ENCODE results near the gene OR51G1. TPM values are rescaled to one million over a fixed set of nuclear protein-coding genes. Genes with fewer than 3 reads are reported as not detected.

The OR51G1 gene
- total and polyA plus RNA-seq, 2 donors (not counting 1 experiment from before 2014, with no cell fraction given): not detected

DNA sequence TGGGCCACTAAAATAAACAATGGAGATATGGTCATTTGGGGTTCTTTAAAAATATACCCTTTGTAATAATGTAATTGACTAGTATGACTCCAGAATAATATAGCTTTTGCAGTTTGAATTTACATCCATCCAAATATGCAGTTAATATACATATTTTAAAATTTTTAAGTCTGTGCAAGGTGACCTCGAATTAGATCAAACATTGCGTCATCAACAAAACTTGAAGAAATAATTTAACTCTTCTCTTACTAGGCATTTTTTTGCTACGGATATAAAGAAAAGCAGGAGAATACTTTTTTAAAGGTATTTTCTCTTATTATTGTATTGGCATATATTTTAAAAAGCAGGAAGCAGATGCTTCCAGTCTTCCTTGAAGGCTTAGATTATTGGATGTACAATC, 12.6 kb upstream of the OR51G1 start:
- Histone ChIP-seq H3K4me1 (ENCODE audit: control insufficient read depth, extremely low read depth, insufficient read depth, low read length) (no peaks in the 10 kb centered on the region), H3K27me3 (ENCODE audit: control insufficient read depth, insufficient read depth, low read length) (no peaks in the 10 kb centered on the region), H3K79me2 (ENCODE audit: control insufficient read depth, insufficient read depth, low read length) (no peaks in the 10 kb centered on the region), H4K20me1 (ENCODE audit: control insufficient read depth, extremely low read depth, insufficient read depth, low read length) (no peaks in the 10 kb centered on the region), H3K9ac (ENCODE audit: insufficient read depth, low read length) (no peak overlapping the region), H2AFZ (ENCODE audit: low read length) (no peak overlapping the region), H3K4me2 (ENCODE audit: extremely low read depth, insufficient read depth, low read length) (no peak overlapping the region), H3K27ac (ENCODE audit: insufficient read depth, low read length) (no peak overlapping the region), H3K36me3 (ENCODE audit: control insufficient read depth, insufficient read depth, low read length) (no peaks in the 10 kb centered on the region), H3K9me3 (ENCODE audit: control insufficient read depth, insufficient read depth, low read depth, low read length) (no peaks in the 10 kb centered on the region), H3K4me3 (replicated peaks in 1 of 4; ENCODE audit: control extremely low read depth in 1 of 4, insufficient read depth in 1 of 4, low read depth in 3 of 4, low read length in 4 of 4) (no peak overlapping the region)
- TF ChIP-seq EZH2 (IDR thresholded peaks at IDR 0.05; ENCODE audit: low read length, missing control alignments): no peak
- TF ChIP-seq, protein P1, sequence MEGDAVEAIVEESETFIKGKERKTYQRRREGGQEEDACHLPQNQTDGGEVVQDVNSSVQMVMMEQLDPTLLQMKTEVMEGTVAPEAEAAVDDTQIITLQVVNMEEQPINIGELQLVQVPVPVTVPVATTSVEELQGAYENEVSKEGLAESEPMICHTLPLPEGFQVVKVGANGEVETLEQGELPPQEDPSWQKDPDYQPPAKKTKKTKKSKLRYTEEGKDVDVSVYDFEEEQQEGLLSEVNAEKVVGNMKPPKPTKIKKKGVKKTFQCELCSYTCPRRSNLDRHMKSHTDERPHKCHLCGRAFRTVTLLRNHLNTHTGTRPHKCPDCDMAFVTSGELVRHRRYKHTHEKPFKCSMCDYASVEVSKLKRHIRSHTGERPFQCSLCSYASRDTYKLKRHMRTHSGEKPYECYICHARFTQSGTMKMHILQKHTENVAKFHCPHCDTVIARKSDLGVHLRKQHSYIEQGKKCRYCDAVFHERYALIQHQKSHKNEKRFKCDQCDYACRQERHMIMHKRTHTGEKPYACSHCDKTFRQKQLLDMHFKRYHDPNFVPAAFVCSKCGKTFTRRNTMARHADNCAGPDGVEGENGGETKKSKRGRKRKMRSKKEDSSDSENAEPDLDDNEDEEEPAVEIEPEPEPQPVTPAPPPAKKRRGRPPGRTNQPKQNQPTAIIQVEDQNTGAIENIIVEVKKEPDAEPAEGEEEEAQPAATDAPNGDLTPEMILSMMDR (conservative IDR thresholded peaks at IDR 0.05 in 1 of 2, IDR thresholded peaks at IDR 0.05 in 1 of 2; ENCODE audit: low read depth in 1 of 2, low read length in 2 of 2): no peak
- DNase-seq (ENCODE audit: low read depth in 2 of 2): no peak

DNA sequence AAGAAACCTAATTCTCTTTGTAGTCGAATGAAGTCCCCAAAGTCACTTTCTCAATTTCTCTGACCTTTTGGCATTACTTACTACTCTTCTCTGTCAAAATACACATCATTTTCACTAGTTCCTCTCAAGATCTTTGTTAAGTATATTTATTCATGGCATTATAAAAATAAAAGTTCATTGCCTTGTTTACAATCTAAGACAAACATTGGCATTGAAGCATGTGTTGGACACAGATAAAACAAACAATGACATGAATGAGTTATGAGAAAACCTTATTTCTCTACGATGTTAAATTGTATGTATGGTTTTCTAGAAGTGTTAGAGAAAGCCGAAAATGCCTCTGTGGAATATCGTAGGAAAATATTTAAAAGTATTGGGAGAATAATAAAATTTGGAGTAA, 8.6 kb upstream of the OR51G1 start:
- Histone ChIP-seq H3K4me3 (replicated peaks in 1 of 4; ENCODE audit: control extremely low read depth in 1 of 4, insufficient read depth in 1 of 4, low read depth in 3 of 4, low read length in 4 of 4) (no peak overlapping the region), H3K4me2 (ENCODE audit: extremely low read depth, insufficient read depth, low read length) (no peak overlapping the region), H3K9ac (ENCODE audit: insufficient read depth, low read length) (no peak overlapping the region), H2AFZ (ENCODE audit: low read length) (no peak overlapping the region), H4K20me1 (ENCODE audit: control insufficient read depth, extremely low read depth, insufficient read depth, low read length) (no peaks in the 10 kb centered on the region), H3K79me2 (ENCODE audit: control insufficient read depth, insufficient read depth, low read length) (no peaks in the 10 kb centered on the region), H3K4me1 (ENCODE audit: control insufficient read depth, extremely low read depth, insufficient read depth, low read length) (no peaks in the 10 kb centered on the region), H3K36me3 (ENCODE audit: control insufficient read depth, insufficient read depth, low read length) (no peaks in the 10 kb centered on the region), H3K9me3 (ENCODE audit: control insufficient read depth, insufficient read depth, low read depth, low read length) (no peaks in the 10 kb centered on the region), H3K27ac (ENCODE audit: insufficient read depth, low read length) (no peak overlapping the region), H3K27me3 (ENCODE audit: control insufficient read depth, insufficient read depth, low read length) (no peaks in the 10 kb centered on the region)
- TF ChIP-seq EZH2 (IDR thresholded peaks at IDR 0.05; ENCODE audit: low read length, missing control alignments): no peak
- TF ChIP-seq, protein P1 (conservative IDR thresholded peaks at IDR 0.05 in 1 of 2, IDR thresholded peaks at IDR 0.05 in 1 of 2; ENCODE audit: low read depth in 1 of 2, low read length in 2 of 2): no peak
- no peak for DNase-seq (ENCODE audit: low read depth in 2 of 2)

DNA sequence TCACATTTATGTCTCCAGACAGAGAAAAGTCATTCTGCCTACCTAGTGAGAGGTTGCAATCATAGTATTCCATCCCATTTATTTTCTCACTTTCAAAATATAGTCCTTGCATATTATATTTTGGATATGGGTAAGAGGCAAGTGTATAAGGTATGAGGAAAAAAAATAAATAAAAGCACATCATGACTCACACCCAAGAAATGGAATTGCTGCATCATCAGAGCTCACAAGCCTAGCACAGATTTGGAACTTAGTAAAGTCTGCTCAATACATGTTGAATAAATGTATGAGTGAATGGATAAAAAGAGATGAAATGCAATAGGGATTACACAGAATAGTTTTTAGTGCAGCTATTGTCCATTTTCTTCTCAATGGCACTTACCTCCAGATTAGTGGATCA, 2.5 kb upstream of the OR51G1 start:
- Histone ChIP-seq H3K27me3 (ENCODE audit: control insufficient read depth, insufficient read depth, low read length) (no peaks in the 10 kb centered on the region), H3K4me3 (replicated peaks in 1 of 4; ENCODE audit: control extremely low read depth in 1 of 4, insufficient read depth in 1 of 4, low read depth in 3 of 4, low read length in 4 of 4) (no peak overlapping the region), H4K20me1 (ENCODE audit: control insufficient read depth, extremely low read depth, insufficient read depth, low read length) (no peaks in the 10 kb centered on the region), H3K9ac (ENCODE audit: insufficient read depth, low read length) (no peak overlapping the region), H3K4me1 (ENCODE audit: control insufficient read depth, extremely low read depth, insufficient read depth, low read length) (no peaks in the 10 kb centered on the region), H3K36me3 (ENCODE audit: control insufficient read depth, insufficient read depth, low read length) (no peaks in the 10 kb centered on the region), H3K79me2 (ENCODE audit: control insufficient read depth, insufficient read depth, low read length) (no peaks in the 10 kb centered on the region), H2AFZ (ENCODE audit: low read length) (no peak overlapping the region), H3K4me2 (ENCODE audit: extremely low read depth, insufficient read depth, low read length) (no peak overlapping the region), H3K9me3 (ENCODE audit: control insufficient read depth, insufficient read depth, low read depth, low read length) (no peaks in the 10 kb centered on the region), H3K27ac (ENCODE audit: insufficient read depth, low read length) (no peak overlapping the region)
- TF ChIP-seq, protein P1 (conservative IDR thresholded peaks at IDR 0.05 in 1 of 2, IDR thresholded peaks at IDR 0.05 in 1 of 2; ENCODE audit: low read depth in 1 of 2, low read length in 2 of 2): no peak
- TF ChIP-seq EZH2 (IDR thresholded peaks at IDR 0.05; ENCODE audit: low read length, missing control alignments): no peak
- peak in 1 of 2 donors; percentile 4 for DNase-seq (ENCODE audit: low read depth in 2 of 2)
